HL-60 (cell line): ENCODE data around the gene BMP4.

Experiments
- DNase-seq, 2 experiments: peaks; one replicate each; pipeline ENCODE4 v3.0.0-alpha.2; 2010 to 2020; ENCODE audit warnings: low read depth in 1 of 2, low spot score in 1 of 2
- H3K27ac ChIP-seq: fragments of 250-450 bp; sonication (Bioruptor Pico); replicated peaks from 2 replicates; pipeline ENCODE4 v1.5.1; 2020; ENCODE audit warnings: mild to moderate bottlenecking, moderate library complexity
- H3K27me3 ChIP-seq: fragments of 250-450 bp; sonication (Bioruptor Pico); 2 replicates; pipeline ENCODE4 v1.5.1; 2021; ENCODE audit warnings: mild to moderate bottlenecking, moderate library complexity; ENCODE audit not compliant: insufficient read depth, poor library complexity, severe bottlenecking
- H3K4me3 ChIP-seq: replicated peaks from 2 replicates; pipeline ENCODE4 v1.5.1; 2011; ENCODE audit warnings: mild to moderate bottlenecking, control low read depth, low read length; ENCODE audit not compliant: insufficient read depth
- CTCF ChIP-seq: IDR thresholded peaks from one replicate; pipeline ENCODE4 v1.5.1; 2011; ENCODE audit warnings: low read length, control low read depth, inconsistent platforms; ENCODE audit not compliant: insufficient read depth
- GABPA ChIP-seq: IDR thresholded peaks from 2 replicates; pipeline ENCODE4 v1.6.1; 2012; ENCODE audit warnings: low read depth
- POLR2AphosphoS5 ChIP-seq: IDR thresholded peaks from 2 replicates; pipeline ENCODE4 v1.6.1; 2012; ENCODE audit warnings: low read depth
- SPI1 ChIP-seq: IDR thresholded peaks from 2 replicates; pipeline ENCODE4 v1.6.1; 2012; ENCODE audit warnings: low read depth, mild to moderate bottlenecking, borderline replicate concordance
- TF ChIP-seq, protein P1 (sequence below): IDR thresholded peaks from 2 replicates; pipeline ENCODE4 v1.6.1; 2012; ENCODE audit warnings: low read depth; ENCODE audit not compliant: insufficient replicate concordance

Gene BMP4

GRCh38 chr14:53946404-53947093 is 10.1 kb downstream of the BMP4 start:
- TF ChIP-seq CTCF (no peak), GABPA (no peak), POLR2AphosphoS5 (no peak), SPI1 (no peak)
- TF ChIP-seq, protein P1, sequence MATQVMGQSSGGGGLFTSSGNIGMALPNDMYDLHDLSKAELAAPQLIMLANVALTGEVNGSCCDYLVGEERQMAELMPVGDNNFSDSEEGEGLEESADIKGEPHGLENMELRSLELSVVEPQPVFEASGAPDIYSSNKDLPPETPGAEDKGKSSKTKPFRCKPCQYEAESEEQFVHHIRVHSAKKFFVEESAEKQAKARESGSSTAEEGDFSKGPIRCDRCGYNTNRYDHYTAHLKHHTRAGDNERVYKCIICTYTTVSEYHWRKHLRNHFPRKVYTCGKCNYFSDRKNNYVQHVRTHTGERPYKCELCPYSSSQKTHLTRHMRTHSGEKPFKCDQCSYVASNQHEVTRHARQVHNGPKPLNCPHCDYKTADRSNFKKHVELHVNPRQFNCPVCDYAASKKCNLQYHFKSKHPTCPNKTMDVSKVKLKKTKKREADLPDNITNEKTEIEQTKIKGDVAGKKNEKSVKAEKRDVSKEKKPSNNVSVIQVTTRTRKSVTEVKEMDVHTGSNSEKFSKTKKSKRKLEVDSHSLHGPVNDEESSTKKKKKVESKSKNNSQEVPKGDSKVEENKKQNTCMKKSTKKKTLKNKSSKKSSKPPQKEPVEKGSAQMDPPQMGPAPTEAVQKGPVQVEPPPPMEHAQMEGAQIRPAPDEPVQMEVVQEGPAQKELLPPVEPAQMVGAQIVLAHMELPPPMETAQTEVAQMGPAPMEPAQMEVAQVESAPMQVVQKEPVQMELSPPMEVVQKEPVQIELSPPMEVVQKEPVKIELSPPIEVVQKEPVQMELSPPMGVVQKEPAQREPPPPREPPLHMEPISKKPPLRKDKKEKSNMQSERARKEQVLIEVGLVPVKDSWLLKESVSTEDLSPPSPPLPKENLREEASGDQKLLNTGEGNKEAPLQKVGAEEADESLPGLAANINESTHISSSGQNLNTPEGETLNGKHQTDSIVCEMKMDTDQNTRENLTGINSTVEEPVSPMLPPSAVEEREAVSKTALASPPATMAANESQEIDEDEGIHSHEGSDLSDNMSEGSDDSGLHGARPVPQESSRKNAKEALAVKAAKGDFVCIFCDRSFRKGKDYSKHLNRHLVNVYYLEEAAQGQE, result no peak
- no peak overlapping the region for H3K27ac ChIP-seq
- DNase-seq, result no peak
- no peak overlapping the region for H3K4me3 ChIP-seq
- H3K27me3 ChIP-seq, result peaks cover 14% of the 10 kb centered on the region

- no peak for TF ChIP-seq POLR2AphosphoS5
- TF ChIP-seq, protein P1, result no peak
- no peak for TF ChIP-seq CTCF
- TF ChIP-seq GABPA, result no peak
- no peak for TF ChIP-seq SPI1
- DNase-seq, result no peak
- peaks cover 10% of the 10 kb centered on the region for H3K27me3 ChIP-seq
- H3K27ac ChIP-seq, result no peak overlapping the region
- H3K4me3 ChIP-seq, result no peak overlapping the region
These were observed 10.6 kb downstream of the BMP4 start for GRCh38 chr14:53946071-53946403.

DNA sequence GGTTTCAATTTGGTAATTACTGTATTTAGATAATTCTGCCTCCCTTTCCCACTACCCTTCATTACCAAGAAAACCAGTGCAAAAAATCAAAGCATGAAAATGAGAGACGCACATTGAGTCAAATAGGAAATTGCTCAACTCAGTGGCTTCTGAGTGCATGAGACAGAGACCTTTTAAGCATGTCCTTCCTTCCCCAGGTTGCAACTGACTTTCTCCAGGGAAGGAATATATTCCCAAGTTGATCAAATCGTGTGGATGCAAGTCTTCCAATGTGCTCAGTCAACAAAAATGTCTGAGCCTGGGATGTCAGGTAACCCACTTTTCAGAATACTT is 12.9 kb downstream of the BMP4 start:
- Histone ChIP-seq H3K27ac (no peak overlapping the region), H3K4me3 (no peak overlapping the region), H3K27me3 (peaks cover 8% of the 10 kb centered on the region)
- TF ChIP-seq GABPA (no peak), POLR2AphosphoS5 (no peak), SPI1 (no peak), CTCF (no peak)
- TF ChIP-seq, protein P1, result no peak
- DNase-seq, result no peak
